H1 (cell line): ENCODE measurements around the gene CUL1. TPM values are rescaled to one million over a fixed set of nuclear protein-coding genes. Genes with fewer than 3 reads are reported as not detected.

Experiments used
- FOSL1 ChIP-seq: IDR thresholded peaks from 2 replicates; pipeline ENCODE4 v1.6.1; 2011; ENCODE audit warnings: mild to moderate bottlenecking, low read depth, low read length, moderate library complexity; ENCODE audit not compliant: insufficient read depth
- GTF2F1 ChIP-seq: IDR thresholded peaks from 2 replicates; pipeline ENCODE4 v1.6.1; 2012; ENCODE audit warnings: low read depth, low read length, improper control_type of control experiment, borderline replicate concordance
- POLR2A ChIP-seq, 2 experiments: IDR thresholded peaks; 1 replicate in 1 of 2; 2 replicates in 1 of 2; pipeline ENCODE4 v1.6.1; 2011; ENCODE audit warnings: low read depth in 2 of 2, low read length in 2 of 2, mild to moderate bottlenecking in 2 of 2; ENCODE audit errors: control extremely low read depth in 1 of 2
- SIRT6 ChIP-seq: IDR thresholded peaks from one replicate; pipeline ENCODE4 v1.7.1; 2012; ENCODE audit warnings: low read length, inconsistent platforms
- SP1 ChIP-seq: IDR thresholded peaks from 2 replicates; pipeline ENCODE4 v1.6.1; 2011; ENCODE audit warnings: low read depth, low read length
- ZNF274 ChIP-seq: IDR thresholded peaks from 2 replicates; pipeline ENCODE4 v1.7.0; 2012; ENCODE audit warnings: low read length, borderline replicate concordance; ENCODE audit errors: extremely low read depth
- polyA plus RNA-seq, 7 experiments: library from polyadenylated mRNA; depleted of rRNA in 3 of 7; stranded (reverse) in 5 of 7; unstranded in 2 of 7; fragments of >200 nt in 5 of 7; fragments of 200-250 nt in 2 of 7; gene quantifications; 1 replicate in 5 of 7; 2 replicates in 1 of 7; 4 replicates in 1 of 7; pipeline versions ENCODE4 v1.2.1 to v1.2.3, GENCODE V29; 2011 to 2013; ENCODE audit warnings: missing spikeins in 2 of 7, mixed read lengths in 2 of 7
- total RNA-seq: library from RNA; stranded (reverse); fragmentation: NEBNext Ultra II Directional; extraction: Animal tissue kit (Norgen Biotek cat#: 25700); gene quantifications from 2 replicates; pipeline ENCODE4 v1.2.1, GENCODE V29; 2021

The CUL1 gene
- total and polyA plus RNA-seq, 2 of the 8 experiments (the other 6 are each of a cell fraction or from before 2014, with no cell fraction given): 33.0 to 77.3 TPM

- no peak for TF ChIP-seq GTF2F1
- TF ChIP-seq FOSL1: no peak
- no peak for TF ChIP-seq POLR2A (IDR thresholded peaks at IDR 0.05; ENCODE audit: control extremely low read depth in 1 of 2, low read depth in 2 of 2, low read length in 2 of 2)
- TF ChIP-seq SIRT6: no peak
- no peak for TF ChIP-seq SP1
- no peak for TF ChIP-seq ZNF274
These were observed 6.3 kb downstream of the CUL1 start (continued) for GRCh38 chr7:148704970-148705369.
